Lung (tissue), 12 donors: Measurements from ENCODE around the gene SUMO1. TPM values are rescaled to one million over a fixed set of nuclear protein-coding genes. Genes with fewer than 3 reads are reported as not detected.
A peak's percentile ranks its signal among the peaks of the same experiment; 100 is the strongest.

ENCODE experiments used
- ATAC-seq: fragments of 200-7000 bp; cut with Tn5 transposase; one replicate; pipeline ENCODE4 v1.9.1; 2020; ENCODE audit warnings: moderate number of reproducible peaks; ENCODE audit not compliant: insufficient read depth, low FRiP score
- DNase-seq, 3 donors: peaks; one replicate each; pipeline ENCODE4 v3.0.0-alpha.2; 2013 to 2017
- H3K27ac ChIP-seq, 2 donors: one replicate each; pipeline ENCODE4 v1.5.1; 2013; ENCODE audit warnings: mild to moderate bottlenecking in 2 of 2, moderate library complexity in 2 of 2, control low read depth in 1 of 2, inconsistent platforms in 1 of 2, low read depth in 1 of 2, low read length in 1 of 2
- H3K27me3 ChIP-seq, 3 donors: one replicate each; pipeline ENCODE4 v1.5.1; 2013; ENCODE audit warnings: low read length in 2 of 3; ENCODE audit not compliant: control insufficient read depth in 3 of 3, insufficient read depth in 3 of 3
- H3K36me3 ChIP-seq, 4 donors: one replicate each; pipeline ENCODE4 v1.5.1; 2013; ENCODE audit warnings: low read length in 4 of 4, mild to moderate bottlenecking in 1 of 4, moderate library complexity in 1 of 4; ENCODE audit not compliant: control insufficient read depth in 4 of 4, insufficient read depth in 4 of 4
- H3K4me1 ChIP-seq, 5 donors: one replicate each; pipeline ENCODE4 v1.5.1; 2013; ENCODE audit warnings: low read length in 5 of 5, mild to moderate bottlenecking in 2 of 5, moderate library complexity in 1 of 5; ENCODE audit not compliant: control insufficient read depth in 5 of 5, insufficient read depth in 5 of 5
- H3K4me3 ChIP-seq: one replicate; pipeline ENCODE4 v1.5.1; 2013; ENCODE audit warnings: mild to moderate bottlenecking, control low read depth, moderate library complexity
- H3K9ac ChIP-seq, 2 donors: one replicate each; pipeline ENCODE4 v1.5.1; 2013; ENCODE audit warnings: low read length in 2 of 2, control low read depth in 1 of 2; ENCODE audit not compliant: insufficient read depth in 1 of 2
- H3K9me3 ChIP-seq, 4 donors: one replicate each; pipeline ENCODE4 v1.5.1; 2013; ENCODE audit warnings: low read length in 3 of 4, mild to moderate bottlenecking in 1 of 4, moderate library complexity in 1 of 4; ENCODE audit not compliant: control insufficient read depth in 4 of 4, insufficient read depth in 3 of 4
- CTCF ChIP-seq: IDR thresholded peaks from 2 replicates; pipeline ENCODE4 v1.5.1; 2012; ENCODE audit warnings: mild to moderate bottlenecking; ENCODE audit errors: control extremely low read depth, extremely low read depth
- WGBS, 2 donors: extraction: QIAGEN DNeasy Blood & Tissue Kit; methylation state at CpG; one replicate each; pipeline ENCODE4 v1.1.7; 2013; 5-methylcytosine and 5-hydroxymethylcytosine counted together
- polyA plus RNA-seq, 2 donors: library from polyadenylated mRNA; stranded (reverse); fragments of 200-250 nt; gene quantifications; one replicate each; pipeline ENCODE4 v1.2.1, GENCODE V29; 2013
- total RNA-seq, 2 donors: library from RNA; depleted of rRNA in 1 of 2; stranded (reverse); fragments of >200 nt in 1 of 2; gene quantifications; one replicate each; pipeline ENCODE4 v1.2.1, GENCODE V29; 2014 to 2021
- donor health status: control.
- donor health status: control.
- donor health status: Bipolar disorder and iron deficiency.
- donor health status: healthy.
- donor health status: DM: yes; HTN: yes; CAD: no.

Gene SUMO1
- total and polyA plus RNA-seq, 4 donors = 59.9 to 105 (median 83.2) TPM

DNA sequence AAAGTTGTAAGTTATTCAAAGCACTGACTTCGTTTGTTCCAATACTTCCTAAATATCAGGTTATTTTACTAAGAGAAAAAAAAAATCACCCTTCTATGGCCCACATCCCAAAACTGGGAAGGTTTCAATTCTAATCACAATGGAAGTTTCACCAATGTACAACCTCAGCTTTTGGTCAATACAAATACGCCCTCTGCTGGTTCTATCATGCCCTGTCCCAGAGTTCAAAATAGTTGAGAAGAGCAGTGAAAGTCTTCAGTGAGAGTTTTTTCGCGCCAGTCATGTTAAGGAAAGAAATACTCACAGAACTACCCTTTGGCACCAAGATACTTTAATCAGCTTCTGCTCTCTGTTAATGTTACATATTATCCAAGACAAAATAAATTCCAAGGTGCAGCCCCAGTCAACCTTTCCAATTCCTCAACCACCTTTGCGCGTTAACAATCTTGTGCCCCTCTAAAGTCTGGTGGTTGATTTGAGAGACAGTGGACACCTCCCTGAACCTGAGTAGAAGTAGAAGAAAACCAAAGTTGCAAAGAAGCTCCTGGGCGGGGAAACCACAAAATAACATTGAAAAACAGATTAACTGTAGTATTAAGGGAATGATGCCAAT, 59.9 kb downstream of the SUMO1 start:
- peak; percentile 69 to 87 (median 84) for DNase-seq
- Histone ChIP-seq H3K4me1 (no peaks in the 10 kb centered on the region), H3K27me3 (no peaks in the 10 kb centered on the region), H3K36me3 (no peaks in the 10 kb centered on the region), H3K27ac (no peak overlapping the region), H3K9me3 (no peaks in the 10 kb centered on the region), H3K9ac (no peak overlapping the region), H3K4me3 (no peak overlapping the region)
- ATAC-seq = peak; percentile 69
- whole genome bisulfite sequencing, 2 donors = 45 to 54% methylated on average over 7 of the region's 7 CpGs
- TF ChIP-seq CTCF = peak; percentile 74

GRCh38 chr2:202172439-202173211, 65.8 kb downstream of the SUMO1 start:
- H3K4me3 ChIP-seq = no peak overlapping the region

DNA sequence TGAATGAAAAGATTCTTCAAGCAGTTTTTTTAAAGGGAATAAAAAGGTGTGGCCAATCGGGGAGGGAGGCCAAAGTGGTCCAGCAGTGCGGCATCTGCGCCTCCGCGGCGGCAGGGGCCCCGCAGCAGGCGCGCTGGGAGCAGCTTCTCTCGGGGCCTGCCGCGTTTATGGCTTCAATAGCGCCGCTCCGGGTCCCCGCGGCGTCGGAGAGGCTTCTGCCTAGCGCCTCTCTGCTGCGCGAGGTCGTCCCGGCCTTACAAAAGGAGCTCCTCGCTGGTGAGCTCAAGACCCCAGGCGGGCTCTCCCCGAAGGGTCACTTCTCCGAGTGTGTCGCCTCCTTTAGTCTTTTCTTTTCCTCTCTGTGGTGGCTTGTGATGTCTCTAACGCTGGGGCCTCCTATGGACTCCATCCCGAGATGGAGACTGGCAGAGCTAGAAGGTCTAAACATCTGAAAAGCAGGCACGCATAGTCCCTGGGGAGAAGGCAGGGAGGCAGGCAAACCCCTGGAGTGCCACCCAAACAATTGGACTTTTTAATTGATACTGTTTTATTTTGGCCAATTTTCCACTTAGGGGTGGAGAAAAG, 67.1 kb downstream of the SUMO1 start:
- ATAC-seq (no peak), DNase-seq (peak; percentile 53 to 64 (median 53))
- Histone ChIP-seq H3K9ac (peak overlapping the region in 1 of 2 donors; percentile 19), H3K27me3 (peaks cover 0 to 4% (median 0%) of the 10 kb centered on the region in 3 donors), H3K27ac (no peak overlapping the region), H3K4me3 (no peak overlapping the region), H3K9me3 (no peaks in the 10 kb centered on the region), H3K4me1 (peaks cover 0 to 8% (median 0%) of the 10 kb centered on the region in 5 donors), H3K36me3 (no peaks in the 10 kb centered on the region)
- 13 to 28% methylated on average over 22 to 32 of the region's 32 CpGs for WGBS, 2 donors
- TF ChIP-seq CTCF = no peak

More at GRCh38 chr2:202172439-202173211, 65.8 kb downstream of the SUMO1 start:
- TF ChIP-seq CTCF = no peak
- 35 to 65% methylated on average over 6 of the region's 6 CpGs for WGBS, 2 donors
- no peak overlapping the region for H3K27ac ChIP-seq
- H3K9ac ChIP-seq = no peak overlapping the region
- H3K9me3 ChIP-seq = no peaks in the 10 kb centered on the region
- H3K27me3 ChIP-seq = peaks cover 0 to 4% (median 0%) of the 10 kb centered on the region in 3 donors
- no peaks in the 10 kb centered on the region for H3K36me3 ChIP-seq
- ATAC-seq = peak; percentile 77
- DNase-seq = no peak
- peaks cover 0 to 8% (median 0%) of the 10 kb centered on the region in 5 donors for H3K4me1 ChIP-seq
